ENCODE results near the gene CTF1.

The CTF1 gene

DNA sequence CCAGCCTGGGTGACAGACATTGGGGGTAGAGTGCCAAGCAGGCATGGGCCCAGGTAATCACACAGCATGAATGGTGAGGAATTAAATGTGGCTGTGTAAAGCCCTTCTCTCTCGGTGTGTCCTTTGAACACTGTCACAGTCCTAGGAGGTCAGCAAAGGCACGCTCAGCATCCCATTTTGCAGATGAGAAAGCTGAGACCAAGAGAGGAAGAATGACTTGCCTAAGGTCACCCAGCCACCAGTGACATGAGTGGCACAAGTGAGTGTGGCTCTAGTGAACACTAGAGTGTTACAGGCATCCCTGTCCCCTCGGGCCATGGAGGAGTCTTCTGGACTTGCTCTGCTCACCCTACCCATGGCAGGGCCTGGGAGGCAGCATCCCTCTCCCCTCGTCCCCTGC lies 10.7 kb downstream of the CTF1 start:
- DNase-seq (ENCODE audit: low read depth): no peak

- no peak for DNase-seq (ENCODE audit: low read depth)
Observed at GRCh38 chr16:30910427-30911029, 14.1 kb downstream of the CTF1 start.

DNA sequence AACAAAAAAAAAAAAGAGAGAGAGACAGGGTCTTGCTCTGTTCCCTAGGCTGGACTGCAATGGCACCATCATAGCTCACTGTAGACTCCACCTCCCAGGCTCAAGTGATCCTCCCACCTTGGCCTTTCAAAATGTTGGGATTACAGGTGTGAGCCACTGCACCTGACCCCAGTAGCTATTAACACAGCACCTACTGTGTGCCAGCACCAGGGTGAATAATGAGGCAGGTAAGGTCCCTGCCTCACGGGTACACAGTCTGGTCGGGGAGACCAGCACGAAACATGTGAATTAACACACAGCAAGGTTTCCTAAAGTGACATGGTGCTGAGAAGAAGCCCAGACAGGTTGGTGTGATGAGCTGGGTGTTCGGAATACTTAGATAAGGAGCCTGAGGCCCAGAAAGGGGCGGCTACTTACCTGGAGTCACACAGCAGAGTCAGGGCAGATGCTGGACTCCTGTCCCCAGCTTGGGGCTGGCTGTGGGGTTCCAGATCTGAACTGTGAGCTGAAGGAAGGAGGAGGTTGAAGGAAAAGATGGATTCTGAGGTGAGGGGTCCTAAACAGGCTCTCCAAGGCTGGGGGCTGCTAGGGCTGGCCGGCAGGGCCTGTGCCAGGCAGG lies 16.5 kb downstream of the CTF1 start:
- no peak for DNase-seq (ENCODE audit: low read depth)

- no peak for DNase-seq (ENCODE audit: low read depth)
Observed at GRCh38 chr16:30914830-30915229, 18.4 kb downstream of the CTF1 start.

DNA sequence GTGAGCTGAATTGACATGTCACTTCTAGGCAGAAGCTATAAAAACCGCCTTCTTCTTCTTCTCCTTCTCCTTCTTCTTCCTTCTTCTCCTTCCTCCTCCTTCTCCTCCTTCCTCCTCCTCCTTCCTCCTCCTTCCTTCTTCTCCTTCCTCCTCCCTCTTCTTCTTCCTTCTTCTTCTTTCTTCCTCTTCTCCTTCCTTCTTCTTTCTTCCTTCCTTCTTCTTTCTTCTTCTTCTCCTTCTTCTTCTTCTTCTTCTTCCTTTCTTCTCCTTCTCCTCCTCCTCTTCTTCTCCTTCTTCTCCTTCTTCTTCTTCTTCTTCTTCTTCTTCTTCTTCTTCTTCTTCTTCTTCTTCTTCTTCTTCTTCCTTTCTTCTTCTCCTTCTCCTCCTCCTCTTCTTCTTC lies 22.2 kb downstream of the CTF1 start:
- DNase-seq (ENCODE audit: low read depth): no peak

- no peak for DNase-seq (ENCODE audit: low read depth)
Observed at GRCh38 chr16:30920891-30921290, 24.5 kb downstream of the CTF1 start.

GRCh38 chr16:30921459-30921747 lies 25.0 kb downstream of the CTF1 start:
- DNase-seq (ENCODE audit: low read depth): no peak

- DNase-seq (ENCODE audit: low read depth): peak; percentile 90
Observed at GRCh38 chr16:30921748-30922419, 25.5 kb downstream of the CTF1 start.

- peak; percentile 100 for DNase-seq (ENCODE audit: low read depth)
Observed at GRCh38 chr16:30922420-30922959, 26.1 kb downstream of the CTF1 start.

GRCh38 chr16:30922960-30923535 lies 26.6 kb downstream of the CTF1 start:
- peak; percentile 100 for DNase-seq (ENCODE audit: low read depth)

GRCh38 chr16:30923554-30924075 lies 27.2 kb downstream of the CTF1 start, which contains the start of gene FBXL19:
TSS of gene FBXL19 (plus strand) at chr16:30923572. CDS start at chr16:30925755, 2,183 bp downstream.
- DNase-seq (ENCODE audit: low read depth): no peak

GRCh38 chr16:30924076-30924912 lies 27.9 kb downstream of the CTF1 start:
- DNase-seq (ENCODE audit: low read depth): no peak

- no peak for DNase-seq (ENCODE audit: low read depth)
Observed at GRCh38 chr16:30924913-30925631, 28.7 kb downstream of the CTF1 start.

- no peak for DNase-seq (ENCODE audit: low read depth)
Observed at GRCh38 chr16:30925632-30925987, 29.2 kb downstream of the CTF1 start.

DNA sequence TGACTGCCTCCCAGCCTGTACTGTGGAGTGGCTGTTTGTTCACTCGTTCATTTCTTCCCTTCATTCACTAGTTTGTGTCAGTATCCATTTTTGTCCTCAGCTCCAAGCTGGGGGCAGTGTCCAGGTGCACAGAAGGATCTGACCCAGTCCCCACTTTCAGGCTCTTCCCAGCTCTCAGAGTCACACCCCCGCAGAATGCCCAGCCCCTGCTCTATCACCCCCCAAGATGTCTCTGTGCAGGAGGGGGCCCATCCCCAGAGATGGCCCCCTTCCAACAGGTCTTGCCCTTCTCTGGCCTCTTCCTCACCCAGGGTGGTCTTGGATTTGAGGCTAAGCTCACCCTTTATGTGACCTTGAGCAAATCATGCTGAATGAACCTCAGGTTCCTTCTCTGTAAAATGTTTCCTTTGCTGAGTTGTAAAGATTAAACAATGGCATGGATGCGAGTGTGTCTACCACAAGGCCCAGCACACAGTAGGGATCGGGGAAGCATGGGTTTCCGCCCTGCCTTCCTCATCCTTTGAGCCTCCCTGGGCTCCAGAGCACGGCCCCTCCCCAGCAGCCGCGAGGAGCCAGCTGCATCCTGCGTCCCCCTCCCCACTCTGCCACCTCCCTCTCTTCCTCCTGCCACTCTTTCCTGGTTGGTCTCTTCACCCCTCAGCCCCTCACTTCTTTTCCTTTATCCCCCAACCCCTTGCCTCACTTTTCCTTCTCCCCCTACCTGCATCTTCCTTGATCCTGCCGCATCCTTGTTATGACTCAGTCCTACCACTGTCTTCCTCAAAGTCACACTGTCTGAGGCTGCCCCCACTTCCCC lies 29.8 kb downstream of the CTF1 start:
- no peak for DNase-seq (ENCODE audit: low read depth)

GRCh38 chr16:30926937-30927788 lies 30.7 kb downstream of the CTF1 start:
- DNase-seq (ENCODE audit: low read depth): no peak

GRCh38 chr16:30927789-30928378 lies 31.5 kb downstream of the CTF1 start:
- peak; percentile 58 for DNase-seq (ENCODE audit: low read depth)

- no peak for DNase-seq (ENCODE audit: low read depth)
Observed at GRCh38 chr16:30928390-30928789, 32.0 kb downstream of the CTF1 start.

- DNase-seq (ENCODE audit: low read depth): no peak
Observed at GRCh38 chr16:30929167-30929566, 32.8 kb downstream of the CTF1 start.

Measured in EH (cell line).